Uterus (tissue), 4 donors: Measurements from ENCODE around the gene CACNG5. TPM values are rescaled to one million over a fixed set of nuclear protein-coding genes. Genes with fewer than 3 reads are reported as not detected.

ENCODE experiments used
- DNase-seq, 2 donors: peaks; one replicate each; pipeline ENCODE4 v3.0.0-alpha.2; 2019 to 2020
- H3K27ac ChIP-seq, 2 donors: fragments of 200-600 bp; sonication (generic); 1 replicate in 1 of 2; 2 replicates in 1 of 2; pipeline ENCODE4 v1.5.1; 2016 to 2018
- H3K27me3 ChIP-seq, 2 donors: fragments of 200-600 bp; sonication (generic); one replicate each; pipeline ENCODE4 v1.5.1; 2018 to 2019; ENCODE audit warnings: control low read depth in 1 of 2
- H3K36me3 ChIP-seq, 2 donors: fragments of 200-600 bp; sonication (generic); one replicate each; pipeline ENCODE4 v1.5.1; 2019; ENCODE audit warnings: control low read depth in 1 of 2
- H3K4me1 ChIP-seq, 2 donors: fragments of 200-600 bp; sonication (generic); one replicate each; pipeline ENCODE4 v1.5.1; 2018 to 2019; ENCODE audit warnings: control low read depth in 1 of 2
- H3K4me3 ChIP-seq, 2 donors: fragments of 200-600 bp; sonication (generic); 1 replicate in 1 of 2; 2 replicates in 1 of 2; pipeline ENCODE4 v1.5.1; 2018 to 2019; ENCODE audit warnings: mild to moderate bottlenecking in 1 of 2
- H3K9me3 ChIP-seq, 2 donors: fragments of 200-600 bp; sonication (generic); one replicate each; pipeline ENCODE4 v1.5.1; 2019; ENCODE audit warnings: control low read depth in 1 of 2
- CTCF ChIP-seq, 4 experiments: fragments of 200-600 bp in 2 of 4; fragments of 450-650 bp in 2 of 4; sonication (generic) in 2 of 4; IDR thresholded peaks; one replicate each; pipeline ENCODE4 v1.5.1; 2016 to 2019; ENCODE audit warnings: antibody characterized with exemption in 4 of 4, mild to moderate bottlenecking in 2 of 4, moderate library complexity in 1 of 4
- POLR2A ChIP-seq, 2 donors: fragments of 450-650 bp; IDR thresholded peaks; one replicate each; pipeline ENCODE4 v1.6.1; 2016; ENCODE audit warnings: antibody characterized with exemption in 2 of 2, mild to moderate bottlenecking in 1 of 2, moderate library complexity in 1 of 2
- intact Hi-C: fragments of 100-400 bp; cut with DNase I; formaldehyde crosslinking; loops from one replicate; pipeline ENCODE4 v1.15.1; 2023; ENCODE audit warnings: low total_unique reads
- total RNA-seq, 4 donors: library from RNA; depleted of rRNA in 3 of 4; stranded (reverse); fragments of >200 nt in 3 of 4; gene quantifications; one replicate each; pipeline versions ENCODE4 v1.1.0 to v1.2.4, GENCODE V29; 2014 to 2023
- donor health status: DM: yes; HTN: yes; CAD: no.

Gene CACNG5
- total RNA-seq, 4 donors from 2014 or later = 6.6 TPM; not detected in 3

GRCh38 chr17:66803474-66803951 is 31.4 kb upstream of the CACNG5 start:
- Histone ChIP-seq H3K36me3 (no peaks in the 10 kb centered on the region), H3K27me3 (no peaks in the 10 kb centered on the region), H3K4me1 (no peaks in the 10 kb centered on the region), H3K27ac (no peak overlapping the region), H3K4me3 (no peak overlapping the region), H3K9me3 (no peaks in the 10 kb centered on the region)
- intact Hi-C loops = no loop called here
- no peak for DNase-seq
- no peak for TF ChIP-seq CTCF (IDR thresholded peaks at IDR 0.05)
- no peak for TF ChIP-seq POLR2A (IDR thresholded peaks at IDR 0.05)

- intact Hi-C loops = no loop called here
- no peaks in the 10 kb centered on the region for H3K4me1 ChIP-seq
- no peaks in the 10 kb centered on the region for H3K27me3 ChIP-seq
- no peak overlapping the region for H3K4me3 ChIP-seq
- no peaks in the 10 kb centered on the region for H3K36me3 ChIP-seq
- no peak overlapping the region for H3K27ac ChIP-seq
- no peak for DNase-seq
- H3K9me3 ChIP-seq = no peaks in the 10 kb centered on the region
- no peak for TF ChIP-seq POLR2A (IDR thresholded peaks at IDR 0.05)
- TF ChIP-seq CTCF (IDR thresholded peaks at IDR 0.05) = no peak
These were observed 29.4 kb upstream of the CACNG5 start for GRCh38 chr17:66805567-66805966.

GRCh38 chr17:66807182-66807581 is 27.7 kb upstream of the CACNG5 start:
- intact Hi-C loops = no loop called here
- H3K27me3 ChIP-seq = no peaks in the 10 kb centered on the region

GRCh38 chr17:66809408-66809807 is 25.5 kb upstream of the CACNG5 start:
- TF ChIP-seq POLR2A (IDR thresholded peaks at IDR 0.05) (no peak), CTCF (IDR thresholded peaks at IDR 0.05) (no peak)
- no peak overlapping the region for H3K4me3 ChIP-seq
- no peak for DNase-seq
- H3K27ac ChIP-seq = no peak overlapping the region
- H3K4me1 ChIP-seq = no peaks in the 10 kb centered on the region
- intact Hi-C loops = no loop called here
- H3K9me3 ChIP-seq = no peaks in the 10 kb centered on the region
- no peaks in the 10 kb centered on the region for H3K27me3 ChIP-seq
- no peaks in the 10 kb centered on the region for H3K36me3 ChIP-seq

More at GRCh38 chr17:66807182-66807581, 27.7 kb upstream of the CACNG5 start:
- no peak for TF ChIP-seq CTCF (IDR thresholded peaks at IDR 0.05)
- TF ChIP-seq POLR2A (IDR thresholded peaks at IDR 0.05) = no peak
- Histone ChIP-seq H3K27ac (no peak overlapping the region), H3K4me3 (no peak overlapping the region), H3K36me3 (no peaks in the 10 kb centered on the region), H3K4me1 (no peaks in the 10 kb centered on the region), H3K9me3 (no peaks in the 10 kb centered on the region)
- no peak for DNase-seq

- intact Hi-C loops = no loop called here
- H3K27me3 ChIP-seq = no peaks in the 10 kb centered on the region
- H3K4me1 ChIP-seq = no peaks in the 10 kb centered on the region
- H3K9me3 ChIP-seq = no peaks in the 10 kb centered on the region
- TF ChIP-seq POLR2A (IDR thresholded peaks at IDR 0.05) (no peak), CTCF (IDR thresholded peaks at IDR 0.05) (no peak)
- no peak for DNase-seq
- H3K4me3 ChIP-seq = no peak overlapping the region
- H3K36me3 ChIP-seq = no peaks in the 10 kb centered on the region
- H3K27ac ChIP-seq = no peak overlapping the region
These were observed 23.8 kb upstream of the CACNG5 start for GRCh38 chr17:66810951-66811682.
